ENCODE results near the gene ACIN1. TPM values are rescaled to one million over a fixed set of nuclear protein-coding genes. Genes with fewer than 3 reads are reported as not detected.

The ACIN1 gene
- total and polyA plus RNA-seq, 2 donors (not counting 1 experiment from before 2014, with no cell fraction given) = 75.1 to 94.0 TPM

DNA sequence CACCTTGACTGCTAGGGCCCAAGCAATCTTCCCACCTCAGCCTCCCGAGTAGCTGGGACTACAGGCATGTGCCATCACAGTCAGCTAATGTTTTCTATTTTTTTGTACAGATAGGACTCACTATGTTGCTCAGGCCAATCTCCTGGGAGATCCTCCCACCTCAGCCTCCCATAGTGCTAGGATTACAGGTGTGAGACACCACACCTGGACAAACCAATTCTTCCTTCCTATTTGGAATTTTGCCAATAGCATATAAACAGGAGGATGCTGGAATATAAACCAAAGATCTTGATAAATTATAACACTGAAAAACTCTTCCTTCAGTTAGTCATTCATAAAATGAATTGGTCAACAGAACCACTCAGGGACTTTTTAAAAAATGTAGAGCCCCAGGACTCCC is 8.4 kb downstream of the ACIN1 start:
- Histone ChIP-seq H3K9ac (ENCODE audit: insufficient read depth, low read length) (no peak overlapping the region), H4K20me1 (ENCODE audit: control insufficient read depth, extremely low read depth, insufficient read depth, low read length) (peaks cover 1% of the 10 kb centered on the region), H3K4me2 (ENCODE audit: extremely low read depth, insufficient read depth, low read length) (no peak overlapping the region), H3K4me3 (replicated peaks in 1 of 4; ENCODE audit: control extremely low read depth in 1 of 4, insufficient read depth in 1 of 4, low read depth in 3 of 4, low read length in 4 of 4) (no peak overlapping the region), H3K27me3 (ENCODE audit: control insufficient read depth, insufficient read depth, low read length) (no peaks in the 10 kb centered on the region), H3K27ac (ENCODE audit: insufficient read depth, low read length) (no peak overlapping the region), H3K9me3 (ENCODE audit: control insufficient read depth, insufficient read depth, low read depth, low read length) (no peaks in the 10 kb centered on the region), H3K4me1 (ENCODE audit: control insufficient read depth, extremely low read depth, insufficient read depth, low read length) (no peaks in the 10 kb centered on the region), H3K79me2 (ENCODE audit: control insufficient read depth, insufficient read depth, low read length) (peaks cover 28% of the 10 kb centered on the region), H3K36me3 (ENCODE audit: control insufficient read depth, insufficient read depth, low read length) (peaks cover 20% of the 10 kb centered on the region), H2AFZ (ENCODE audit: low read length) (no peak overlapping the region)
- TF ChIP-seq, protein P1, sequence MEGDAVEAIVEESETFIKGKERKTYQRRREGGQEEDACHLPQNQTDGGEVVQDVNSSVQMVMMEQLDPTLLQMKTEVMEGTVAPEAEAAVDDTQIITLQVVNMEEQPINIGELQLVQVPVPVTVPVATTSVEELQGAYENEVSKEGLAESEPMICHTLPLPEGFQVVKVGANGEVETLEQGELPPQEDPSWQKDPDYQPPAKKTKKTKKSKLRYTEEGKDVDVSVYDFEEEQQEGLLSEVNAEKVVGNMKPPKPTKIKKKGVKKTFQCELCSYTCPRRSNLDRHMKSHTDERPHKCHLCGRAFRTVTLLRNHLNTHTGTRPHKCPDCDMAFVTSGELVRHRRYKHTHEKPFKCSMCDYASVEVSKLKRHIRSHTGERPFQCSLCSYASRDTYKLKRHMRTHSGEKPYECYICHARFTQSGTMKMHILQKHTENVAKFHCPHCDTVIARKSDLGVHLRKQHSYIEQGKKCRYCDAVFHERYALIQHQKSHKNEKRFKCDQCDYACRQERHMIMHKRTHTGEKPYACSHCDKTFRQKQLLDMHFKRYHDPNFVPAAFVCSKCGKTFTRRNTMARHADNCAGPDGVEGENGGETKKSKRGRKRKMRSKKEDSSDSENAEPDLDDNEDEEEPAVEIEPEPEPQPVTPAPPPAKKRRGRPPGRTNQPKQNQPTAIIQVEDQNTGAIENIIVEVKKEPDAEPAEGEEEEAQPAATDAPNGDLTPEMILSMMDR (conservative IDR thresholded peaks at IDR 0.05 in 1 of 2, IDR thresholded peaks at IDR 0.05 in 1 of 2; ENCODE audit: low read depth in 1 of 2, low read length in 2 of 2) = no peak
- no peak for TF ChIP-seq EZH2 (IDR thresholded peaks at IDR 0.05; ENCODE audit: low read length, missing control alignments)
- no peak for DNase-seq (ENCODE audit: low read depth in 2 of 2)

DNA sequence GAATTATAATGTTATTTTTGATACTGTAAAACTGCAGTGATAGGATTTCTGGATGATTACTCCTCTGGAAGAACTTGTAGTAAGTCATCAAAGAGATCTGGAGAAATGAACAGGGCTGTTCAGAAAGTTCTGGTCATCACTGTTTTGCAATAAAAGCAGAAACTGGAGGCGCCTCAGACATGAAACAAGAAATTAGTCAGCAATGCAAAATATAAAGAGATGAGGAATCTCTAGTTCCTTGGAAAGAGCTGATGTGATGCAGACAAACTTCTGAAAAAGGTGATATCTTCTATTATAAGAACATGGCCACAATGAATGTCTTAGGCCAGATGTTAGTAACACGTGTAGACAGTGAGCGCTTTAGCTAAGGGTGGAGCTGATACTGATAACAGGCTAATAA is 9.5 kb downstream of the ACIN1 start:
- no peaks in the 10 kb centered on the region for H3K9me3 ChIP-seq (ENCODE audit: control insufficient read depth, insufficient read depth, low read depth, low read length)
- H2AFZ ChIP-seq (ENCODE audit: low read length) = no peak overlapping the region
- no peaks in the 10 kb centered on the region for H3K27me3 ChIP-seq (ENCODE audit: control insufficient read depth, insufficient read depth, low read length)
- peaks cover 23% of the 10 kb centered on the region for H3K36me3 ChIP-seq (ENCODE audit: control insufficient read depth, insufficient read depth, low read length)
- TF ChIP-seq, protein P1 (conservative IDR thresholded peaks at IDR 0.05 in 1 of 2, IDR thresholded peaks at IDR 0.05 in 1 of 2; ENCODE audit: low read depth in 1 of 2, low read length in 2 of 2) = no peak
- H3K4me3 ChIP-seq (replicated peaks in 1 of 4; ENCODE audit: control extremely low read depth in 1 of 4, insufficient read depth in 1 of 4, low read depth in 3 of 4, low read length in 4 of 4) = no peak overlapping the region
- no peak overlapping the region for H3K27ac ChIP-seq (ENCODE audit: insufficient read depth, low read length)
- H3K4me1 ChIP-seq (ENCODE audit: control insufficient read depth, extremely low read depth, insufficient read depth, low read length) = peaks cover 2% of the 10 kb centered on the region
- no peak overlapping the region for H3K9ac ChIP-seq (ENCODE audit: insufficient read depth, low read length)
- DNase-seq (ENCODE audit: low read depth in 2 of 2) = no peak
- H3K4me2 ChIP-seq (ENCODE audit: extremely low read depth, insufficient read depth, low read length) = no peak overlapping the region
- H4K20me1 ChIP-seq (ENCODE audit: control insufficient read depth, extremely low read depth, insufficient read depth, low read length) = peaks cover 1% of the 10 kb centered on the region
- peaks cover 22% of the 10 kb centered on the region for H3K79me2 ChIP-seq (ENCODE audit: control insufficient read depth, insufficient read depth, low read length)

DNA sequence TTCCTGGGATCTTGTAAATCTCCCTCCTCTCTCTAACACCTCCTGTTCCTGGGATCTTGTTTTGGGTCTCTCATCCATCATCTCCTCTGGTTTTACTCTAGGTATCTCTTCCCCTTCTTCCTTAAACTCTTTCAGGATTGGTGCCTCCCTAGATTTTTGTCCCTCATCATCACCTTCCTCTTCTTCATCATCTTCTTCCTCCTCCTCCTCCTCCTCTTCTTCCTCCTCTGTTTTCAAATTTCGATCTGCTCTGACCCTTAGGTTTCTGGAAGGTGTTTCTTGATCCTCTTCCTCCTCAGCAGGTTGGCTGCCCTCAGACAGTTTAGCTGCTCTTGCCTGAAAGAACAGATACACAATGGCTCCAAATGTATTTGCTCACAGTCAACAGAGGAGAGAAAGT is 14.5 kb downstream of the ACIN1 start:
- H3K36me3 ChIP-seq (ENCODE audit: control insufficient read depth, insufficient read depth, low read length) = peaks cover 18% of the 10 kb centered on the region
- no peak overlapping the region for H2AFZ ChIP-seq (ENCODE audit: low read length)
- H3K4me3 ChIP-seq (replicated peaks in 1 of 4; ENCODE audit: control extremely low read depth in 1 of 4, insufficient read depth in 1 of 4, low read depth in 3 of 4, low read length in 4 of 4) = no peak overlapping the region
- H3K4me1 ChIP-seq (ENCODE audit: control insufficient read depth, extremely low read depth, insufficient read depth, low read length) = peaks cover 28% of the 10 kb centered on the region
- TF ChIP-seq, protein P1 (conservative IDR thresholded peaks at IDR 0.05 in 1 of 2, IDR thresholded peaks at IDR 0.05 in 1 of 2; ENCODE audit: low read depth in 1 of 2, low read length in 2 of 2) = no peak
- TF ChIP-seq EZH2 (IDR thresholded peaks at IDR 0.05; ENCODE audit: low read length, missing control alignments) = no peak
- H3K9ac ChIP-seq (ENCODE audit: insufficient read depth, low read length) = no peak overlapping the region
- H3K79me2 ChIP-seq (ENCODE audit: control insufficient read depth, insufficient read depth, low read length) = peaks cover 7% of the 10 kb centered on the region
- no peaks in the 10 kb centered on the region for H3K9me3 ChIP-seq (ENCODE audit: control insufficient read depth, insufficient read depth, low read depth, low read length)
- no peaks in the 10 kb centered on the region for H3K27me3 ChIP-seq (ENCODE audit: control insufficient read depth, insufficient read depth, low read length)
- H3K4me2 ChIP-seq (ENCODE audit: extremely low read depth, insufficient read depth, low read length) = no peak overlapping the region
- H3K27ac ChIP-seq (ENCODE audit: insufficient read depth, low read length) = peak overlapping the region; percentile 2
- H4K20me1 ChIP-seq (ENCODE audit: control insufficient read depth, extremely low read depth, insufficient read depth, low read length) = no peaks in the 10 kb centered on the region
- no peak for DNase-seq (ENCODE audit: low read depth in 2 of 2)

Data from fibroblast of lung (primary cell).